Esophagus squamous epithelium (tissue), 4 donors: ENCODE results near the gene CENPP.

ENCODE experiments used
- CTCF ChIP-seq, 6 experiments: fragments of 450-650 bp in 4 of 6; fragments of 200-600 bp in 2 of 6; sonication (generic) in 2 of 6; IDR thresholded peaks; one replicate each; pipeline ENCODE4 v1.5.1; 2016 to 2019; ENCODE audit warnings: antibody characterized with exemption in 6 of 6, mild to moderate bottlenecking in 4 of 6, moderate library complexity in 4 of 6
- POLR2A ChIP-seq, 4 donors: fragments of 450-650 bp; IDR thresholded peaks; one replicate each; pipeline ENCODE4 v1.6.1; 2017; ENCODE audit warnings: antibody characterized with exemption in 4 of 4, mild to moderate bottlenecking in 4 of 4, moderate library complexity in 3 of 4

GRCh38 chr9:92617195-92617813 is 291.6 kb downstream of the CENPP start:
- no peak for TF ChIP-seq CTCF (IDR thresholded peaks at IDR 0.05)
- no peak for TF ChIP-seq POLR2A (IDR thresholded peaks at IDR 0.05)
